Gastrocnemius medialis (tissue), 4 donors: Measurements from ENCODE around the gene SLC43A2. TPM values are rescaled to one million over a fixed set of nuclear protein-coding genes. Genes with fewer than 3 reads are reported as not detected.

Experiments used
- ATAC-seq, 2 donors: fragments of 150-250 bp; one replicate each; pipeline ENCODE4 v1.9.1; 2016
- DNase-seq, 2 donors: peaks; one replicate each; pipeline ENCODE4 v3.0.0-alpha.2; 2019
- H3K27ac ChIP-seq, 4 donors: fragments of 200-600 bp; sonication (generic); 1 replicate in 1 of 4; 2 replicates in 3 of 4; pipeline ENCODE4 v1.5.1; 2016 to 2018; ENCODE audit warnings: mild to moderate bottlenecking in 2 of 4, moderate library complexity in 1 of 4
- H3K27me3 ChIP-seq, 3 donors: fragments of 200-600 bp; sonication (generic) in 2 of 3; 1 replicate in 1 of 3; 2 replicates in 2 of 3; pipeline versions ENCODE4 v1.5.1 to v1.6.0; 2016 to 2019; ENCODE audit warnings: mild to moderate bottlenecking in 1 of 3, moderate library complexity in 1 of 3
- H3K36me3 ChIP-seq, 2 donors: fragments of 200-600 bp; sonication (generic) in 1 of 2; one replicate each; pipeline ENCODE4 v1.5.1; 2017 to 2018
- H3K4me1 ChIP-seq, 2 donors: fragments of 200-600 bp; sonication (generic) in 1 of 2; one replicate each; pipeline ENCODE4 v1.5.1; 2016 to 2017; ENCODE audit warnings: mild to moderate bottlenecking in 2 of 2
- H3K4me3 ChIP-seq, 4 donors: fragments of 200-600 bp; sonication (generic) in 3 of 4; 1 replicate in 1 of 4; 2 replicates in 3 of 4; pipeline ENCODE4 v1.5.1; 2016 to 2019; ENCODE audit warnings: mild to moderate bottlenecking in 2 of 4
- H3K9me3 ChIP-seq, 3 donors: fragments of 200-600 bp; sonication (generic) in 2 of 3; 1 replicate in 1 of 3; 2 replicates in 2 of 3; pipeline ENCODE4 v1.5.1; 2016 to 2019
- POLR2A ChIP-seq, 2 donors: fragments of 450-650 bp; IDR thresholded peaks; one replicate each; pipeline ENCODE4 v1.6.1; 2017; ENCODE audit warnings: antibody characterized with exemption in 2 of 2, mild to moderate bottlenecking in 2 of 2, moderate library complexity in 2 of 2
- in situ Hi-C, 4 donors: fragments of 200-750 bp; cut with MboI; loops; one replicate each; pipeline versions ENCODE4 v1.15.0 to v1.8.0; 2017; ENCODE audit warnings: low sequenced_read_pairs in 4 of 4
- intact Hi-C: fragments of 100-400 bp; cut with DNase I; formaldehyde crosslinking; loops from one replicate; pipeline ENCODE4 v1.15.1; 2023; ENCODE audit warnings: low total_unique reads
- total RNA-seq, 4 donors: library from RNA; depleted of rRNA; stranded (reverse); fragments of >200 nt; gene quantifications; one replicate each; pipeline versions ENCODE4 v1.1.0 to v1.2.3, GENCODE V29; 2016
- TF ChIP-seq, protein P1 (sequence below), 5 experiments: fragments of 450-650 bp in 3 of 5; fragments of 200-600 bp in 2 of 5; sonication (generic) in 2 of 5; IDR thresholded peaks in 4 of 5; conservative IDR thresholded peaks in 1 of 5; 1 replicate in 4 of 5; 2 replicates in 1 of 5; pipeline ENCODE4 v1.5.1; 2016 to 2019; ENCODE audit warnings: antibody characterized with exemption in 5 of 5, mild to moderate bottlenecking in 3 of 5, moderate library complexity in 3 of 5

The SLC43A2 gene
- total RNA-seq, 4 donors from 2014 or later = 26.9 to 96.9 (median 55.2) TPM

DNA sequence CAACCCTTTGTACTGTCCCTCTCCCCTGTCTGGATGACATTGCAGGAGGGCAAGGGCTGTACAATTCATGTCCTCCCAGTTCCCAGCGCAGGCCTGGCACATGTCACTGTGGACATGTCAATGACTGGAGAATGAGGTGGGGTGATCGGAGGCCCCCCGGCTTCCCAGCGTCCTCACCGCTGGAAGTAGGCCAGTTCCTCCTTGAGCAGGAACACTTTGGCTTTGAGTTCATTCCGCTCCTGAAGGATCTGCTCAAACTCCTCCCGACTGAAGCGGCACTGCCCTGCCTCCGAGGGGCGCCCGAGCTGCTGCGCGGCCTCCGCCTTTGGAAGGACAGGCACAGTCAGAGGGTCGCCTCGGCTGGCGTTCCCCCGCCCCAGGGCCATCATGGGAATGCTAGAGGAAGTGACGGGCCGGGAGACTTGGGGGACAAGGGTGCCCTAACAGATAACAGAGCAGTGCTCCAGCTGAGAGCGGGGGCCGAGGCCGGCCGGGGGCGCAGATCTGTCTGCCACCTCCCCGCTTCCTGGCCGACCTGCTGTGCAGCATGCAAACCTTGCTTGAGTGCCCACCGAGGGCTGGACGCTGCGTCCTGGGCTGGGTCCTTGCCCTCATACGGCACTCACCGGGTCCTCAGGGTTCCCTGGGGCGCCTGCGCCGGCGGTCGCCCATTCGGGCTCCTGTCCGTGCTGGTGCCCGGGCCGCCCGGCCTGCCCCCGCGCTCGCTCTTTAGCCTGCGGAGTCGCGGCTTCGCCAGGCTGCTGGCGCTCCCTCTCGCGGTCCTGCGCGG is 19.7 kb upstream of the SLC43A2 start:
- in situ Hi-C loops = loop anchor here in 2 of 4 donors (25.0 kb wide), 1 partner anchor 386 kb away; the partner anchor contains the start of gene BHLHA9 (in 2 of the 2)
- H3K4me3 ChIP-seq = peak overlapping the region; percentile 57 to 68 (median 59)
- DNase-seq (no peak), ATAC-seq (peak in 1 of 2 donors; percentile 3)
- H3K4me1 ChIP-seq = peaks cover 34 to 41% of the 10 kb centered on the region in 2 donors
- TF ChIP-seq, protein P1, sequence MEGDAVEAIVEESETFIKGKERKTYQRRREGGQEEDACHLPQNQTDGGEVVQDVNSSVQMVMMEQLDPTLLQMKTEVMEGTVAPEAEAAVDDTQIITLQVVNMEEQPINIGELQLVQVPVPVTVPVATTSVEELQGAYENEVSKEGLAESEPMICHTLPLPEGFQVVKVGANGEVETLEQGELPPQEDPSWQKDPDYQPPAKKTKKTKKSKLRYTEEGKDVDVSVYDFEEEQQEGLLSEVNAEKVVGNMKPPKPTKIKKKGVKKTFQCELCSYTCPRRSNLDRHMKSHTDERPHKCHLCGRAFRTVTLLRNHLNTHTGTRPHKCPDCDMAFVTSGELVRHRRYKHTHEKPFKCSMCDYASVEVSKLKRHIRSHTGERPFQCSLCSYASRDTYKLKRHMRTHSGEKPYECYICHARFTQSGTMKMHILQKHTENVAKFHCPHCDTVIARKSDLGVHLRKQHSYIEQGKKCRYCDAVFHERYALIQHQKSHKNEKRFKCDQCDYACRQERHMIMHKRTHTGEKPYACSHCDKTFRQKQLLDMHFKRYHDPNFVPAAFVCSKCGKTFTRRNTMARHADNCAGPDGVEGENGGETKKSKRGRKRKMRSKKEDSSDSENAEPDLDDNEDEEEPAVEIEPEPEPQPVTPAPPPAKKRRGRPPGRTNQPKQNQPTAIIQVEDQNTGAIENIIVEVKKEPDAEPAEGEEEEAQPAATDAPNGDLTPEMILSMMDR (IDR thresholded peaks at IDR 0.05 in 4 of 5, conservative IDR thresholded peaks at IDR 0.05 in 1 of 5) = peak in 3 of 5 experiments; percentile 63 to 92 (median 90)
- no peak for TF ChIP-seq POLR2A (IDR thresholded peaks at IDR 0.05)
- intact Hi-C loops = loop anchor here (2.0 to 10.0 kb wide), 4 partner anchors 20 to 381 kb away; partner anchors contain the start of gene CRK
- peak overlapping the region; percentile 84 to 100 (median 87) for H3K27ac ChIP-seq
- peaks cover 0 to 32% of the 10 kb centered on the region in 2 donors for H3K36me3 ChIP-seq
- H3K27me3 ChIP-seq = no peaks in the 10 kb centered on the region
- no peaks in the 10 kb centered on the region for H3K9me3 ChIP-seq

DNA sequence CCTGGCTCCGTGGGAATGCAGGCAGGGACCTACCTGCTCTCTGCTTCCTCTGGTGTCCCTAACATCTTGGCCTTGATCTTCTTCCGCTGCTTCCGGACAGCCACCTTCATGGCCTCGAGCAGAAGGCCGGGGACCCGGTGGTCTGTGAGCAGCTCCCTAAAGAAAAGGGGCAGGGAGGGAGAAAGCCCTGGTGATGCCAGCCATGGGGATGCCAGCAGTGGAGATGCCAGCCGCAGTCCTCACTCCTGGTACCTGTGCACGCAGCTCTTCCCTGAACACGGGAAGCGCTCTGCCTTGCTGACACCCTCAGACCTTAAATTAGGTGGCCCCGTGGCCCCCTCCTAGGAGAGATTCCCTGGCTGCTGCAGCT is 19.2 kb upstream of the SLC43A2 start:
- intact Hi-C loops (loop anchor here (2.0 to 10.0 kb wide), 4 partner anchors 21 to 380 kb away; partner anchors contain the start of gene CRK), in situ Hi-C loops (loop anchor here in 2 of 4 donors (25.0 kb wide), 1 partner anchor 385 kb away; the partner anchor contains the start of gene BHLHA9 (in 2 of the 2))
- Histone ChIP-seq H3K27ac (peak overlapping the region; percentile 84 to 100 (median 87)), H3K27me3 (no peaks in the 10 kb centered on the region), H3K36me3 (peaks cover 0 to 26% of the 10 kb centered on the region in 2 donors), H3K9me3 (no peaks in the 10 kb centered on the region), H3K4me3 (peak overlapping the region; percentile 57 to 68 (median 59)), H3K4me1 (peaks cover 34 to 41% of the 10 kb centered on the region in 2 donors)
- TF ChIP-seq, protein P1 (IDR thresholded peaks at IDR 0.05 in 4 of 5, conservative IDR thresholded peaks at IDR 0.05 in 1 of 5) = no peak
- no peak for TF ChIP-seq POLR2A (IDR thresholded peaks at IDR 0.05)
- ATAC-seq (no peak), DNase-seq (peak in 1 of 2 donors; percentile 25)

DNA sequence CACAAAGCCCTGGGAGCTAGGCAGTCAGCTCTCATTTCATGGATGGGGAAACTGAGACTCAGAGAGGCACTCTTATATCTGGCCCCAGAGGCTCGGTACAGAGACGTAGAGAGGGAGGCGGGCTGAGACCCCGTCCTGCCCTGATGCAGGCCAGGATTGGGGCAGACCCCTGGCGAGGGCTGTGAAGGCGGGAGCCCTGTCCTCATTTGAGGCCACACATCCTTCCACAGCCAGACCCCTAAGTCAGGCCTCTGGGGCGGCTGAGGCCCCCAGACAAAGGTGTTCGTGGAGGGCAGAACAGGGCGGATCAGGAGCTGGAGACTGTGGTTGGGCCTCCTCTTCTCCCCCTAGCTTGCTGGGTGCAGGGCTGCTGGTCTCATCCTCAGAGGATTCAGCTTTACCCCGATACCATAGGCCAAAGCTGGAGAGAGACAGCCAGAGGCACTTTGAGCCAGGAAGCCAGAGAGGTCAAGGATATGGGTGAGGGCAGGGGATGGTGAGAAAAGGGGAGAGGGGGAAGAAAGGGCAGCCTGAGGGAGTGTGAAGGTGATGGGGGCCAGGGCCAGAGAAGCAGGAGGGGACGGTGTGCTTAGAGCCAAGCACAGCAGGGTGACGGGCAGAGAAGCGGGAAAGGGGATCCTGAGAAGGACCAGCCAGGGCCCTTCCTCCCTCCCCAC is 17.7 kb upstream of the SLC43A2 start:
- no peak for DNase-seq
- no peak for ATAC-seq
- Histone ChIP-seq H3K4me3 (no peak overlapping the region), H3K27ac (peak overlapping the region; percentile 45 to 88 (median 82)), H3K9me3 (no peaks in the 10 kb centered on the region), H3K4me1 (peaks cover 34 to 41% of the 10 kb centered on the region in 2 donors), H3K27me3 (no peaks in the 10 kb centered on the region), H3K36me3 (peaks cover 0 to 12% of the 10 kb centered on the region in 2 donors)
- TF ChIP-seq, protein P1 (IDR thresholded peaks at IDR 0.05 in 4 of 5, conservative IDR thresholded peaks at IDR 0.05 in 1 of 5) = no peak
- TF ChIP-seq POLR2A (IDR thresholded peaks at IDR 0.05) = no peak
- in situ Hi-C loops = loop anchor here in 2 of 4 donors (25.0 kb wide), 1 partner anchor 384 kb away; the partner anchor contains the start of gene BHLHA9 (in 2 of the 2)
- intact Hi-C loops = loop anchor here (5.0 to 10.0 kb wide), 3 partner anchors 141 to 379 kb away; partner anchors contain the start of gene CRK
